WTC11 (cell line): ENCODE results near the gene ITPR2. TPM values are rescaled to one million over a fixed set of nuclear protein-coding genes. Genes with fewer than 3 reads are reported as not detected.

ENCODE experiments used
- ATAC-seq: fragments of 200-7000 bp; cut with Tn5 transposase; 2 replicates; pipeline ENCODE4 v1.10.0; 2021; ENCODE audit warnings: mild to moderate bottlenecking, moderate library complexity
- CTCF ChIA-PET: fragments of 300-600 bp; sonication (Branson Sonifier 250); formaldehyde crosslinking; loops from one replicate; lab custom pipeline; 2021; ENCODE audit warnings: antibody characterized with exemption; lab: Charles Lee
- POLR2A ChIA-PET: fragments of 350-600 bp; sonication (Branson Sonifier 250); formaldehyde crosslinking; loops from one replicate; lab custom pipeline; 2021; ENCODE audit warnings: antibody characterized with exemption; lab: Charles Lee
- DNase-seq: peaks from one replicate; pipeline ENCODE4 v3.0.0; 2021; ENCODE audit warnings: low spot score
- H3K27ac Mint-ChIP-seq: 2 replicates; pipeline ENCODE4 v1.8.0; 2021; ENCODE audit warnings: mixed read lengths
- H3K27me3 Mint-ChIP-seq: 2 replicates; pipeline ENCODE4 v1.8.0; 2021; ENCODE audit warnings: low read depth, mild to moderate bottlenecking, moderate library complexity, mixed read lengths
- H3K36me3 Mint-ChIP-seq: 2 replicates; pipeline ENCODE4 v1.8.0; 2021; ENCODE audit warnings: mixed read lengths
- H3K4me1 Mint-ChIP-seq: 2 replicates; pipeline ENCODE4 v1.8.0; 2022; ENCODE audit warnings: mixed read lengths
- H3K4me3 Mint-ChIP-seq: 2 replicates; pipeline ENCODE4 v1.8.0; 2021; ENCODE audit warnings: mild to moderate bottlenecking, moderate library complexity, mixed read lengths
- H3K9me3 Mint-ChIP-seq: 2 replicates; pipeline ENCODE4 v1.8.0; 2021; ENCODE audit warnings: mixed read lengths
- CREB1 ChIP-seq: sonication (generic); formaldehyde crosslinking; IDR thresholded peaks from 2 replicates; pipeline ENCODE4 v1.8.0; 2023; ENCODE audit warnings: mild to moderate bottlenecking, missing genetic modification reagents
- EMX1 ChIP-seq: fragments of 250-450 bp; sonication (Bioruptor Pico); IDR thresholded peaks from 2 replicates; pipeline ENCODE4 v1.8.0; 2021; ENCODE audit warnings: mild to moderate bottlenecking
- ETV6 ChIP-seq: sonication (generic); formaldehyde crosslinking; IDR thresholded peaks from 2 replicates; pipeline ENCODE4 v1.8.1; 2022; ENCODE audit warnings: mild to moderate bottlenecking, missing genetic modification reagents
- GABPB1 ChIP-seq: sonication (generic); formaldehyde crosslinking; IDR thresholded peaks from 2 replicates; pipeline ENCODE4 v1.8.1; 2023; ENCODE audit warnings: mild to moderate bottlenecking, missing genetic modification reagents
- GTF2I ChIP-seq: fragments of 250-450 bp; sonication (Bioruptor Pico); conservative IDR thresholded peaks from 2 replicates; pipeline ENCODE4 v1.4.0; 2021; ENCODE audit warnings: mild to moderate bottlenecking
- HMGA2 ChIP-seq: fragments of 250-450 bp; sonication (Bioruptor Pico); IDR thresholded peaks from 2 replicates; pipeline ENCODE4 v1.4.0; 2021; ENCODE audit warnings: mild to moderate bottlenecking, moderate library complexity
- JAZF1 ChIP-seq: fragments of 250-450 bp; sonication (Bioruptor Pico); IDR thresholded peaks from 2 replicates; pipeline ENCODE4 v1.9.0; 2021; ENCODE audit warnings: moderate library complexity, mild to moderate bottlenecking, inconsistent platforms
- KAT7 ChIP-seq: sonication (generic); formaldehyde crosslinking; IDR thresholded peaks from 2 replicates; pipeline ENCODE4 v1.8.1; 2023; ENCODE audit warnings: missing genetic modification reagents, mild to moderate bottlenecking, borderline replicate concordance
- PRRX2 ChIP-seq: fragments of 250-450 bp; sonication (Bioruptor Pico); IDR thresholded peaks from 2 replicates; pipeline ENCODE4 v1.8.0; 2021; ENCODE audit warnings: mild to moderate bottlenecking
- TEAD4 ChIP-seq: sonication (generic); formaldehyde crosslinking; IDR thresholded peaks from 2 replicates; pipeline ENCODE4 v1.8.0; 2022; ENCODE audit warnings: mild to moderate bottlenecking, missing genetic modification reagents
- ZNF219 ChIP-seq: sonication (generic); formaldehyde crosslinking; IDR thresholded peaks from 2 replicates; pipeline ENCODE4 v1.8.0; 2023; ENCODE audit warnings: missing genetic modification reagents, mild to moderate bottlenecking, borderline replicate concordance
- ZNF263 ChIP-seq: sonication (generic); formaldehyde crosslinking; IDR thresholded peaks from 2 replicates; pipeline ENCODE4 v1.8.1; 2022; ENCODE audit warnings: low read depth, mild to moderate bottlenecking, moderate library complexity, missing genetic modification reagents
- ZNF423 ChIP-seq: fragments of 250-450 bp; sonication (Bioruptor Pico); IDR thresholded peaks from 2 replicates; pipeline ENCODE4 v2.1.2; 2022; ENCODE audit warnings: mild to moderate bottlenecking, moderate library complexity
- total RNA-seq: library from RNA; stranded (reverse); gene quantifications from 3 replicates; pipeline ENCODE4 v1.2.3, GENCODE V29; 2021
- TF ChIP-seq, protein P1 (sequence below): fragments of 250-450 bp; sonication (Bioruptor Pico); IDR thresholded peaks from 2 replicates; pipeline ENCODE4 v1.8.0; 2021; ENCODE audit warnings: mild to moderate bottlenecking
- TF ChIP-seq, protein P2 (sequence below): sonication (generic); formaldehyde crosslinking; IDR thresholded peaks from 2 replicates; pipeline ENCODE4 v1.8.1; 2022; ENCODE audit warnings: low read depth, missing genetic modification reagents, borderline replicate concordance
- TF ChIP-seq, protein P3 (sequence below): sonication (generic); formaldehyde crosslinking; IDR thresholded peaks from 2 replicates; pipeline ENCODE4 v1.8.1; 2023; ENCODE audit warnings: mild to moderate bottlenecking, missing genetic modification reagents, borderline replicate concordance
- TF ChIP-seq, protein P4 (sequence below): sonication (generic); formaldehyde crosslinking; IDR thresholded peaks from 2 replicates; pipeline ENCODE4 v1.8.1; 2022; ENCODE audit warnings: mild to moderate bottlenecking, moderate library complexity, missing genetic modification reagents
- TF ChIP-seq, protein P5 (sequence below): sonication (generic); formaldehyde crosslinking; IDR thresholded peaks from 2 replicates; pipeline ENCODE4 v1.8.1; 2023; ENCODE audit warnings: mild to moderate bottlenecking, missing genetic modification reagents, moderate library complexity
- TF ChIP-seq, protein P6 (sequence below): sonication (generic); formaldehyde crosslinking; IDR thresholded peaks from 2 replicates; pipeline ENCODE4 v1.8.1; 2023; ENCODE audit warnings: mild to moderate bottlenecking, missing genetic modification reagents
- TF ChIP-seq, protein P7 (sequence below): fragments of 250-450 bp; sonication (Bioruptor Pico); IDR thresholded peaks from 2 replicates; pipeline ENCODE4 v1.9.0; 2021; ENCODE audit warnings: mild to moderate bottlenecking
- TF ChIP-seq, protein P8 (sequence below): sonication (generic); formaldehyde crosslinking; IDR thresholded peaks from 2 replicates; pipeline ENCODE4 v1.8.1; 2022; ENCODE audit warnings: low read depth, mild to moderate bottlenecking, moderate library complexity, missing genetic modification reagents, borderline replicate concordance
- TF ChIP-seq, protein P9 (sequence below): fragments of 250-450 bp; sonication (Bioruptor Pico); conservative IDR thresholded peaks from 2 replicates; pipeline ENCODE4 v1.9.0; 2021; ENCODE audit warnings: mild to moderate bottlenecking

ITPR2 gene
- total RNA-seq, 1 experiment from 2014 or later, result 50.7 TPM

DNA sequence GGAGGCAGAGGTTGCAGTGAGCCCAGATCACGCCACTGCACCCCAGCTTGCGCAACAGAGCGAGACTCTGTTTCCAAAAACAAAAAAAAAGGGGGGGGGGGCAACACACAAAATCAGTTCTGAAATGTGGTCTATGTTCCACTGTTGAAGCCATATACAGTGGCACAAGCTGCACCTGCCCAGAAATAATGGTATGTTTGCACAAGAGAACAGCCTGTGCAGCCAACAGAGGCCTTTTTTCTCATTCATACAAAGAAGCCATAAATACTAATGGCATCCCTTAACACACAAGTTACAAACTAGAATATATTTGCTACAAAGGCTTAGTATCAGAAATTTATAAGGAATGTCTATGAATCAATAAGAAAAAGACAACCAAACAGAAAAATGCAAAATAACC is 37.1 kb downstream of the ITPR2 start:
- ChIA-PET CTCF (no interaction called here), POLR2A (no interaction called here)
- ATAC-seq, result no peak

DNA sequence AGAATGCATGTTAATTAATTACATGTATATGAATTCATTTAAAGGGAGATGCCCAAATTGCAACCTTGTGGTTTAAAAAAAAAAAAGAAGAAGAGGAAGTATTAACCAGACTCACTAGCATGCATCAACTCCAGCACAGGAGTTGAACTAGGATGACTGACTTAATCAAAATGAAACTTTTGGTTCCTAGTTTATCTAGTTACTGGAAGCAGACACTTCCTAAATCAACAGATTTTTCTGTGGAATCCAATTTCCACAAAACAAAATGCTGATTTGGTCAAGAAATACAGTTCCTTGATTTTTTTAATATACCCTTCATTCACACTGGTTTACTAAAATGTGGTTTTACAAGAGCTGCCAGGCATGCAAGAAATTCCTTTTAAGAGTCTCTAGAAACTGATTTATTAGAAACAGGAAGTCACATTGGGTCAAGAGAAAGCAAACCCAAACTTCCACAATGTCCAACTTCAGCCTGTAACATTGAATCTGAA is 41.6 kb downstream of the ITPR2 start:
- H3K4me1 Mint-ChIP-seq, result peaks cover 6% of the 10 kb centered on the region; the same call in 1 of the 2 replicates
- H3K36me3 Mint-ChIP-seq, result peaks cover 25% of the 10 kb centered on the region
- H3K27me3 Mint-ChIP-seq, result no peaks in the 10 kb centered on the region
- no peak overlapping the region for H3K4me3 Mint-ChIP-seq
- POLR2A ChIA-PET, result no interaction called here
- no peak for DNase-seq
- ATAC-seq, result no peak
- peaks cover 5% of the 10 kb centered on the region; the same call in 1 of the 2 replicates for H3K9me3 Mint-ChIP-seq
- CTCF ChIA-PET, result no interaction called here
- no peak overlapping the region for H3K27ac Mint-ChIP-seq
- no peak for TF ChIP-seq CREB1
- TF ChIP-seq, protein P1, sequence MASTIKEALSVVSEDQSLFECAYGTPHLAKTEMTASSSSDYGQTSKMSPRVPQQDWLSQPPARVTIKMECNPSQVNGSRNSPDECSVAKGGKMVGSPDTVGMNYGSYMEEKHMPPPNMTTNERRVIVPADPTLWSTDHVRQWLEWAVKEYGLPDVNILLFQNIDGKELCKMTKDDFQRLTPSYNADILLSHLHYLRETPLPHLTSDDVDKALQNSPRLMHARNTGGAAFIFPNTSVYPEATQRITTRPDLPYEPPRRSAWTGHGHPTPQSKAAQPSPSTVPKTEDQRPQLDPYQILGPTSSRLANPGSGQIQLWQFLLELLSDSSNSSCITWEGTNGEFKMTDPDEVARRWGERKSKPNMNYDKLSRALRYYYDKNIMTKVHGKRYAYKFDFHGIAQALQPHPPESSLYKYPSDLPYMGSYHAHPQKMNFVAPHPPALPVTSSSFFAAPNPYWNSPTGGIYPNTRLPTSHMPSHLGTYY (CRISPR knock-in tag), result no peak
- TF ChIP-seq, protein P2, sequence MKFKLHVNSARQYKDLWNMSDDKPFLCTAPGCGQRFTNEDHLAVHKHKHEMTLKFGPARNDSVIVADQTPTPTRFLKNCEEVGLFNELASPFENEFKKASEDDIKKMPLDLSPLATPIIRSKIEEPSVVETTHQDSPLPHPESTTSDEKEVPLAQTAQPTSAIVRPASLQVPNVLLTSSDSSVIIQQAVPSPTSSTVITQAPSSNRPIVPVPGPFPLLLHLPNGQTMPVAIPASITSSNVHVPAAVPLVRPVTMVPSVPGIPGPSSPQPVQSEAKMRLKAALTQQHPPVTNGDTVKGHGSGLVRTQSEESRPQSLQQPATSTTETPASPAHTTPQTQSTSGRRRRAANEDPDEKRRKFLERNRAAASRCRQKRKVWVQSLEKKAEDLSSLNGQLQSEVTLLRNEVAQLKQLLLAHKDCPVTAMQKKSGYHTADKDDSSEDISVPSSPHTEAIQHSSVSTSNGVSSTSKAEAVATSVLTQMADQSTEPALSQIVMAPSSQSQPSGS (CRISPR knock-in tag), result no peak
- no peak for TF ChIP-seq ZNF263
- TF ChIP-seq, protein P3, sequence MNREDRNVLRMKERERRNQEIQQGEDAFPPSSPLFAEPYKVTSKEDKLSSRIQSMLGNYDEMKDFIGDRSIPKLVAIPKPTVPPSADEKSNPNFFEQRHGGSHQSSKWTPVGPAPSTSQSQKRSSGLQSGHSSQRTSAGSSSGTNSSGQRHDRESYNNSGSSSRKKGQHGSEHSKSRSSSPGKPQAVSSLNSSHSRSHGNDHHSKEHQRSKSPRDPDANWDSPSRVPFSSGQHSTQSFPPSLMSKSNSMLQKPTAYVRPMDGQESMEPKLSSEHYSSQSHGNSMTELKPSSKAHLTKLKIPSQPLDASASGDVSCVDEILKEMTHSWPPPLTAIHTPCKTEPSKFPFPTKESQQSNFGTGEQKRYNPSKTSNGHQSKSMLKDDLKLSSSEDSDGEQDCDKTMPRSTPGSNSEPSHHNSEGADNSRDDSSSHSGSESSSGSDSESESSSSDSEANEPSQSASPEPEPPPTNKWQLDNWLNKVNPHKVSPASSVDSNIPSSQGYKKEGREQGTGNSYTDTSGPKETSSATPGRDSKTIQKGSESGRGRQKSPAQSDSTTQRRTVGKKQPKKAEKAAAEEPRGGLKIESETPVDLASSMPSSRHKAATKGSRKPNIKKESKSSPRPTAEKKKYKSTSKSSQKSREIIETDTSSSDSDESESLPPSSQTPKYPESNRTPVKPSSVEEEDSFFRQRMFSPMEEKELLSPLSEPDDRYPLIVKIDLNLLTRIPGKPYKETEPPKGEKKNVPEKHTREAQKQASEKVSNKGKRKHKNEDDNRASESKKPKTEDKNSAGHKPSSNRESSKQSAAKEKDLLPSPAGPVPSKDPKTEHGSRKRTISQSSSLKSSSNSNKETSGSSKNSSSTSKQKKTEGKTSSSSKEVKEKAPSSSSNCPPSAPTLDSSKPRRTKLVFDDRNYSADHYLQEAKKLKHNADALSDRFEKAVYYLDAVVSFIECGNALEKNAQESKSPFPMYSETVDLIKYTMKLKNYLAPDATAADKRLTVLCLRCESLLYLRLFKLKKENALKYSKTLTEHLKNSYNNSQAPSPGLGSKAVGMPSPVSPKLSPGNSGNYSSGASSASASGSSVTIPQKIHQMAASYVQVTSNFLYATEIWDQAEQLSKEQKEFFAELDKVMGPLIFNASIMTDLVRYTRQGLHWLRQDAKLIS (CRISPR knock-in tag), result no peak
- TF ChIP-seq TEAD4 (CRISPR knock-in tag), result no peak
- TF ChIP-seq GABPB1 (CRISPR knock-in tag), result no peak
- TF ChIP-seq, protein P4, sequence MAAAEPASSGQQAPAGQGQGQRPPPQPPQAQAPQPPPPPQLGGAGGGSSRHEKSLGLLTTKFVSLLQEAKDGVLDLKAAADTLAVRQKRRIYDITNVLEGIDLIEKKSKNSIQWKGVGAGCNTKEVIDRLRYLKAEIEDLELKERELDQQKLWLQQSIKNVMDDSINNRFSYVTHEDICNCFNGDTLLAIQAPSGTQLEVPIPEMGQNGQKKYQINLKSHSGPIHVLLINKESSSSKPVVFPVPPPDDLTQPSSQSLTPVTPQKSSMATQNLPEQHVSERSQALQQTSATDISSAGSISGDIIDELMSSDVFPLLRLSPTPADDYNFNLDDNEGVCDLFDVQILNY (CRISPR knock-in tag), result no peak
- TF ChIP-seq, protein P5, sequence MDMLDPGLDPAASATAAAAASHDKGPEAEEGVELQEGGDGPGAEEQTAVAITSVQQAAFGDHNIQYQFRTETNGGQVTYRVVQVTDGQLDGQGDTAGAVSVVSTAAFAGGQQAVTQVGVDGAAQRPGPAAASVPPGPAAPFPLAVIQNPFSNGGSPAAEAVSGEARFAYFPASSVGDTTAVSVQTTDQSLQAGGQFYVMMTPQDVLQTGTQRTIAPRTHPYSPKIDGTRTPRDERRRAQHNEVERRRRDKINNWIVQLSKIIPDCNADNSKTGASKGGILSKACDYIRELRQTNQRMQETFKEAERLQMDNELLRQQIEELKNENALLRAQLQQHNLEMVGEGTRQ (CRISPR knock-in tag), result no peak
- no peak for TF ChIP-seq KAT7 (CRISPR knock-in tag)
- no peak for TF ChIP-seq ETV6 (CRISPR knock-in tag)

More for the DNA sequence above, 37.1 kb downstream of the ITPR2 start:
- DNase-seq, result no peak
- Mint-ChIP-seq H3K27ac (no peak overlapping the region), H3K36me3 (no peaks in the 10 kb centered on the region), H3K4me3 (no peak overlapping the region), H3K9me3 (no peaks in the 10 kb centered on the region), H3K27me3 (no peaks in the 10 kb centered on the region), H3K4me1 (peaks cover 14% of the 10 kb centered on the region)
- TF ChIP-seq KAT7 (CRISPR knock-in tag), result no peak
- no peak for TF ChIP-seq CREB1
- no peak for TF ChIP-seq PRRX2 (CRISPR knock-in tag)
- TF ChIP-seq, protein P6, sequence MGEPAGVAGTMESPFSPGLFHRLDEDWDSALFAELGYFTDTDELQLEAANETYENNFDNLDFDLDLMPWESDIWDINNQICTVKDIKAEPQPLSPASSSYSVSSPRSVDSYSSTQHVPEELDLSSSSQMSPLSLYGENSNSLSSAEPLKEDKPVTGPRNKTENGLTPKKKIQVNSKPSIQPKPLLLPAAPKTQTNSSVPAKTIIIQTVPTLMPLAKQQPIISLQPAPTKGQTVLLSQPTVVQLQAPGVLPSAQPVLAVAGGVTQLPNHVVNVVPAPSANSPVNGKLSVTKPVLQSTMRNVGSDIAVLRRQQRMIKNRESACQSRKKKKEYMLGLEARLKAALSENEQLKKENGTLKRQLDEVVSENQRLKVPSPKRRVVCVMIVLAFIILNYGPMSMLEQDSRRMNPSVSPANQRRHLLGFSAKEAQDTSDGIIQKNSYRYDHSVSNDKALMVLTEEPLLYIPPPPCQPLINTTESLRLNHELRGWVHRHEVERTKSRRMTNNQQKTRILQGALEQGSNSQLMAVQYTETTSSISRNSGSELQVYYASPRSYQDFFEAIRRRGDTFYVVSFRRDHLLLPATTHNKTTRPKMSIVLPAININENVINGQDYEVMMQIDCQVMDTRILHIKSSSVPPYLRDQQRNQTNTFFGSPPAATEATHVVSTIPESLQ, result no peak
- no peak for TF ChIP-seq ZNF219 (CRISPR knock-in tag)
- TF ChIP-seq, protein P7, sequence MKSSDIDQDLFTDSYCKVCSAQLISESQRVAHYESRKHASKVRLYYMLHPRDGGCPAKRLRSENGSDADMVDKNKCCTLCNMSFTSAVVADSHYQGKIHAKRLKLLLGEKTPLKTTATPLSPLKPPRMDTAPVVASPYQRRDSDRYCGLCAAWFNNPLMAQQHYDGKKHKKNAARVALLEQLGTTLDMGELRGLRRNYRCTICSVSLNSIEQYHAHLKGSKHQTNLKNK (CRISPR knock-in tag), result no peak
- TF ChIP-seq, protein P8, sequence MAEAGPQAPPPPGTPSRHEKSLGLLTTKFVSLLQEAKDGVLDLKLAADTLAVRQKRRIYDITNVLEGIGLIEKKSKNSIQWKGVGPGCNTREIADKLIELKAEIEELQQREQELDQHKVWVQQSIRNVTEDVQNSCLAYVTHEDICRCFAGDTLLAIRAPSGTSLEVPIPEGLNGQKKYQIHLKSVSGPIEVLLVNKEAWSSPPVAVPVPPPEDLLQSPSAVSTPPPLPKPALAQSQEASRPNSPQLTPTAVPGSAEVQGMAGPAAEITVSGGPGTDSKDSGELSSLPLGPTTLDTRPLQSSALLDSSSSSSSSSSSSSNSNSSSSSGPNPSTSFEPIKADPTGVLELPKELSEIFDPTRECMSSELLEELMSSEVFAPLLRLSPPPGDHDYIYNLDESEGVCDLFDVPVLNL, result no peak
- no peak for TF ChIP-seq GABPB1 (CRISPR knock-in tag)
- TF ChIP-seq JAZF1 (CRISPR knock-in tag), result no peak
- TF ChIP-seq EMX1 (CRISPR knock-in tag), result no peak
- no peak for TF ChIP-seq ZNF423 (CRISPR knock-in tag)
- TF ChIP-seq HMGA2 (CRISPR knock-in tag), result no peak
- TF ChIP-seq, protein P9, sequence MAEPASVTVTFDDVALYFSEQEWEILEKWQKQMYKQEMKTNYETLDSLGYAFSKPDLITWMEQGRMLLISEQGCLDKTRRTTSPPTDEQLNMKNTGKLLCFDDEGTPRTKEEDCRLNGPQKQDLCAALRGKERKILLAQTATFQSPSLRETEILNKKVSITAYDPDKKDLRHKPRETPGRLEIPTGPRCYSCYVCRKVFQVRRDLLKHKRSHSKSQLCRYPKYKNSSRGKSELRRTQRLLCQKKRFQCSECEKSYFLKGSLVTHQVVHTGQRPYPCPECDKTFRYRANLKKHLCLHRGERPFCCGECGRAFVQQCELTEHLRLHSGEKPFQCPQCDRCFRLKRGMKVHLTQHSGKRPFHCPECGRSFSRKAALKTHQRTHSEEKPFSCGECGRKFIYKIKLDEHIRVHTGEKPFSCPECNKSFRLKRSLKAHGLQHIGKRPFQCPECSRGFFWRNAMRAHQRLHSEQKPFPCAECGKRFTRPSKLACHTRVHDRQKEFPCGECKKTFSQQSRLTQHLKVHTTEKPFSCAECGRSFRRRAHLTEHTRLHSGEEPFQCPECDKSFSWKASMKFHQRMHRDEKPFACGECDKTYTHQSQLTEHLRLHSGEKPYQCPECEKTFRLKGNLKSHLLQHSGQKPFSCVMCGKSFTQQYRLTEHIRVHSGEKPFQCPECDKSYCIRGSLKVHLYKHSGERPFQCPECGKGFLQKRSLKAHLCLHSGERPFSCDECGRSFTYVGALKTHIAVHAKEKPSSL (CRISPR knock-in tag), result no peak
- no peak for TF ChIP-seq GTF2I (CRISPR knock-in tag)
